ENCODE results near the gene B4GALT2. TPM values are rescaled to one million over a fixed set of nuclear protein-coding genes. Genes with fewer than 3 reads are reported as not detected.

B4GALT2 gene
- total RNA-seq, 1 experiment from 2014 or later, result 70.9 TPM

GRCh38 chr1:44014365-44015104 is 35.5 kb downstream of the B4GALT2 start:
- no peaks in the 10 kb centered on the region for H3K23me2 ChIP-seq (ENCODE audit: insufficient read length, low read depth, low read length, poor library complexity, severe bottlenecking)
- H2AFZ ChIP-seq (ENCODE audit: low read length), result no peak overlapping the region
- H3K27me3 Mint-ChIP-seq (ENCODE audit: low read depth), result no peaks in the 10 kb centered on the region
- H3K56ac ChIP-seq (ENCODE audit: insufficient read length, low read depth, low read length), result no peak overlapping the region
- peaks cover 3 to 8% (median 4%) of the 10 kb centered on the region in 3 experiments; a peak in 6 of 7 replicates for H3K36me3 Mint-ChIP-seq (ENCODE audit: insufficient read depth in 1 of 3, low read depth in 3 of 3)
- no peak overlapping the region for H3T11ph ChIP-seq (ENCODE audit: low read length)
- H2BK15ac ChIP-seq (ENCODE audit: low read depth, low read length), result no peak overlapping the region
- H3K4me1 Mint-ChIP-seq, result peaks cover 15 to 31% of the 10 kb centered on the region in 2 experiments
- no peaks in the 10 kb centered on the region for H3K9me3 ChIP-seq (ENCODE audit: control insufficient read depth, low read depth, low read length)
- H3K79me2 ChIP-seq (ENCODE audit: insufficient read depth, low read length), result no peaks in the 10 kb centered on the region
- no peak overlapping the region for H2BK12ac ChIP-seq (ENCODE audit: insufficient read length, low read depth, low read length)
- H3K79me1 ChIP-seq (ENCODE audit: insufficient read depth, low read depth, low read length, poor library complexity, severe bottlenecking), result no peaks in the 10 kb centered on the region
- H3K9ac ChIP-seq (ENCODE audit: extremely low read depth, insufficient read length, low read length), result no peak overlapping the region
- no peak overlapping the region for H3K27ac ChIP-seq (ENCODE audit: insufficient read length, low read depth, low read length)
- peak overlapping the region in 1 of 3 experiments; percentile 12; a peak in 2 of 7 replicates for H3K27ac Mint-ChIP-seq
- H4K8ac ChIP-seq (replicated peaks; ENCODE audit: insufficient read length, low read depth, low read length), result no peak overlapping the region
- H3K4me3 Mint-ChIP-seq, result no peak overlapping the region
- no peak overlapping the region for H3K4ac ChIP-seq (ENCODE audit: low read depth, low read length)
- H4K5ac ChIP-seq (ENCODE audit: insufficient read length, low read depth, low read length), result no peak overlapping the region
- H4K91ac ChIP-seq (ENCODE audit: insufficient read length, low read depth, low read length), result no peak overlapping the region
- no peaks in the 10 kb centered on the region for H3K9me3 Mint-ChIP-seq
- H2BK20ac ChIP-seq (ENCODE audit: low read depth, low read length, poor library complexity, severe bottlenecking), result no peak overlapping the region
- no peak overlapping the region for H3K18ac ChIP-seq (ENCODE audit: insufficient read length, low read depth, low read length)
- no peak overlapping the region for H3K4me2 ChIP-seq (ENCODE audit: insufficient read depth, insufficient read length, low read length)
- H2BK120ac ChIP-seq (ENCODE audit: low read depth, low read length, poor library complexity, severe bottlenecking), result no peak overlapping the region
- no peak overlapping the region; the same call in 1 of the 2 replicates for H3K14ac ChIP-seq (ENCODE audit: insufficient read depth, low read length)
- no peak overlapping the region for H3K23ac ChIP-seq (ENCODE audit: insufficient read length, low read depth, low read length)
- H4K20me1 ChIP-seq (ENCODE audit: control insufficient read depth, insufficient read depth, insufficient read length), result no peaks in the 10 kb centered on the region
- H2BK5ac ChIP-seq (ENCODE audit: insufficient read length, low read length), result no peak overlapping the region
- H3K27me3 ChIP-seq (ENCODE audit: insufficient read depth, low read length), result no peaks in the 10 kb centered on the region
- DNase-seq, result no peak
- no peak overlapping the region for H2AK5ac ChIP-seq (ENCODE audit: insufficient read length, low read length)
- no peak for TF ChIP-seq CTCF (conservative IDR thresholded peaks at IDR 0.05)
- WGBS (ENCODE audit: extremely low coverage, insufficient read length, low lambda C conversion rate), result no CpG with 5 or more reads among the region's 8 CpGs
- H3K4me1 ChIP-seq (ENCODE audit: insufficient read depth, low read length), result peaks cover 3% of the 10 kb centered on the region; the same call in 1 of the 2 replicates
